HL-60 (cell line): ENCODE data around the gene TOR1AIP1.
"Not testable (repeated sequence)": the region's sequence is repeated elsewhere in the genome, so short reads cannot be mapped to it uniquely, and the experiment has no call there.

Experiments used
- DNase-seq, 2 experiments: peaks; one replicate each; pipeline ENCODE4 v3.0.0-alpha.2; 2010 to 2020; ENCODE audit warnings: low read depth in 1 of 2, low spot score in 1 of 2
- H3K27ac ChIP-seq: fragments of 250-450 bp; sonication (Bioruptor Pico); replicated peaks from 2 replicates; pipeline ENCODE4 v1.5.1; 2020; ENCODE audit warnings: mild to moderate bottlenecking, moderate library complexity
- H3K27me3 ChIP-seq: fragments of 250-450 bp; sonication (Bioruptor Pico); 2 replicates; pipeline ENCODE4 v1.5.1; 2021; ENCODE audit warnings: mild to moderate bottlenecking, moderate library complexity; ENCODE audit not compliant: insufficient read depth, poor library complexity, severe bottlenecking
- H3K4me3 ChIP-seq: replicated peaks from 2 replicates; pipeline ENCODE4 v1.5.1; 2011; ENCODE audit warnings: mild to moderate bottlenecking, control low read depth, low read length; ENCODE audit not compliant: insufficient read depth
- GABPA ChIP-seq: IDR thresholded peaks from 2 replicates; pipeline ENCODE4 v1.6.1; 2012; ENCODE audit warnings: low read depth
- POLR2AphosphoS5 ChIP-seq: IDR thresholded peaks from 2 replicates; pipeline ENCODE4 v1.6.1; 2012; ENCODE audit warnings: low read depth
- SPI1 ChIP-seq: IDR thresholded peaks from 2 replicates; pipeline ENCODE4 v1.6.1; 2012; ENCODE audit warnings: low read depth, mild to moderate bottlenecking, borderline replicate concordance
- TF ChIP-seq, protein P1 (sequence below): IDR thresholded peaks from 2 replicates; pipeline ENCODE4 v1.6.1; 2012; ENCODE audit warnings: low read depth; ENCODE audit not compliant: insufficient replicate concordance
- TF ChIP-seq, protein P2 (sequence below): IDR thresholded peaks from one replicate; pipeline ENCODE4 v1.5.1; 2011; ENCODE audit warnings: low read length, control low read depth, inconsistent platforms; ENCODE audit not compliant: insufficient read depth

The TOR1AIP1 gene

DNA sequence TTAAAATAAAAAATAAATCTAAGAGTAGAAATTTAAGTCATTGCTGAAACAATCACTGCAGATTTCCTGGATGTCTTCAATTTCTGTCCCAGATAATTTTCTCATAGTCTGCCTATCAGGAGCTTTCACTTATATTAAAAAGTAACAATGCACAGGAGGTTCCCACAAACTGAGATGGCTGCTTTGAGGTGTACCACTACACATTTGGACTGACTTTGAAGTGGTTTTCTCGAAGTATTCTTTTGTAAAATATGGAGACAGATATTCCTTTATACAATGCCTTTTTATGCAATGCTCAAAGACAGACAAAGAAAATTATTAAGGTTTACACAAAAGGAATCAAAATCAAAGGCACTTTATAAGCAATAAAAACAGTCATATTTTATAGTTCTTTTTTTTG, 29.0 kb upstream of the TOR1AIP1 start:
- H3K27me3 ChIP-seq: no peaks in the 10 kb centered on the region
- TF ChIP-seq SPI1: no peak
- TF ChIP-seq POLR2AphosphoS5: no peak
- TF ChIP-seq, protein P1, sequence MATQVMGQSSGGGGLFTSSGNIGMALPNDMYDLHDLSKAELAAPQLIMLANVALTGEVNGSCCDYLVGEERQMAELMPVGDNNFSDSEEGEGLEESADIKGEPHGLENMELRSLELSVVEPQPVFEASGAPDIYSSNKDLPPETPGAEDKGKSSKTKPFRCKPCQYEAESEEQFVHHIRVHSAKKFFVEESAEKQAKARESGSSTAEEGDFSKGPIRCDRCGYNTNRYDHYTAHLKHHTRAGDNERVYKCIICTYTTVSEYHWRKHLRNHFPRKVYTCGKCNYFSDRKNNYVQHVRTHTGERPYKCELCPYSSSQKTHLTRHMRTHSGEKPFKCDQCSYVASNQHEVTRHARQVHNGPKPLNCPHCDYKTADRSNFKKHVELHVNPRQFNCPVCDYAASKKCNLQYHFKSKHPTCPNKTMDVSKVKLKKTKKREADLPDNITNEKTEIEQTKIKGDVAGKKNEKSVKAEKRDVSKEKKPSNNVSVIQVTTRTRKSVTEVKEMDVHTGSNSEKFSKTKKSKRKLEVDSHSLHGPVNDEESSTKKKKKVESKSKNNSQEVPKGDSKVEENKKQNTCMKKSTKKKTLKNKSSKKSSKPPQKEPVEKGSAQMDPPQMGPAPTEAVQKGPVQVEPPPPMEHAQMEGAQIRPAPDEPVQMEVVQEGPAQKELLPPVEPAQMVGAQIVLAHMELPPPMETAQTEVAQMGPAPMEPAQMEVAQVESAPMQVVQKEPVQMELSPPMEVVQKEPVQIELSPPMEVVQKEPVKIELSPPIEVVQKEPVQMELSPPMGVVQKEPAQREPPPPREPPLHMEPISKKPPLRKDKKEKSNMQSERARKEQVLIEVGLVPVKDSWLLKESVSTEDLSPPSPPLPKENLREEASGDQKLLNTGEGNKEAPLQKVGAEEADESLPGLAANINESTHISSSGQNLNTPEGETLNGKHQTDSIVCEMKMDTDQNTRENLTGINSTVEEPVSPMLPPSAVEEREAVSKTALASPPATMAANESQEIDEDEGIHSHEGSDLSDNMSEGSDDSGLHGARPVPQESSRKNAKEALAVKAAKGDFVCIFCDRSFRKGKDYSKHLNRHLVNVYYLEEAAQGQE: no peak
- TF ChIP-seq GABPA: no peak
- TF ChIP-seq, protein P2, sequence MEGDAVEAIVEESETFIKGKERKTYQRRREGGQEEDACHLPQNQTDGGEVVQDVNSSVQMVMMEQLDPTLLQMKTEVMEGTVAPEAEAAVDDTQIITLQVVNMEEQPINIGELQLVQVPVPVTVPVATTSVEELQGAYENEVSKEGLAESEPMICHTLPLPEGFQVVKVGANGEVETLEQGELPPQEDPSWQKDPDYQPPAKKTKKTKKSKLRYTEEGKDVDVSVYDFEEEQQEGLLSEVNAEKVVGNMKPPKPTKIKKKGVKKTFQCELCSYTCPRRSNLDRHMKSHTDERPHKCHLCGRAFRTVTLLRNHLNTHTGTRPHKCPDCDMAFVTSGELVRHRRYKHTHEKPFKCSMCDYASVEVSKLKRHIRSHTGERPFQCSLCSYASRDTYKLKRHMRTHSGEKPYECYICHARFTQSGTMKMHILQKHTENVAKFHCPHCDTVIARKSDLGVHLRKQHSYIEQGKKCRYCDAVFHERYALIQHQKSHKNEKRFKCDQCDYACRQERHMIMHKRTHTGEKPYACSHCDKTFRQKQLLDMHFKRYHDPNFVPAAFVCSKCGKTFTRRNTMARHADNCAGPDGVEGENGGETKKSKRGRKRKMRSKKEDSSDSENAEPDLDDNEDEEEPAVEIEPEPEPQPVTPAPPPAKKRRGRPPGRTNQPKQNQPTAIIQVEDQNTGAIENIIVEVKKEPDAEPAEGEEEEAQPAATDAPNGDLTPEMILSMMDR: no peak
- H3K4me3 ChIP-seq: no peak overlapping the region
- no peak overlapping the region for H3K27ac ChIP-seq
- DNase-seq: no peak

DNA sequence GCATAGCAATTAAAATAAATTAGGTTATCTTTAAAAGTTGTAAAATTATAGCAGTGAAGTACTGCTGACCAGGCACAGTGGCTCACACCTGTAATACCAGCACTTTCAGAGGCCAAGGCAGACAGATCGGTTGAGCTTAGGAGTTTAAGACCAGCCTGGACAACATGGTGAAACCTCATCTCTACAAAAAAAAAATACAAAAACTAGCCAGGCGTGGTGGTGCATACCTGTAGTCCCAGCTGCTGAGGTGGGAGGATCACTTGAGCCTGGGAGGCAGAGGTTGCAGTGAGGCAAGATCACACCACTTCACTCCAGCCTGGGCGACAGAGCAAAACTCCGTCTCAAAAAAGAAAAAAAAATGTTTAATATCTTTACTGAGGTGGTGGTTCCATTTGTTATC, 26.3 kb upstream of the TOR1AIP1 start:
- not testable (repeated sequence) for H3K27ac ChIP-seq, H3K4me3 ChIP-seq, H3K27me3 ChIP-seq, DNase-seq

DNA sequence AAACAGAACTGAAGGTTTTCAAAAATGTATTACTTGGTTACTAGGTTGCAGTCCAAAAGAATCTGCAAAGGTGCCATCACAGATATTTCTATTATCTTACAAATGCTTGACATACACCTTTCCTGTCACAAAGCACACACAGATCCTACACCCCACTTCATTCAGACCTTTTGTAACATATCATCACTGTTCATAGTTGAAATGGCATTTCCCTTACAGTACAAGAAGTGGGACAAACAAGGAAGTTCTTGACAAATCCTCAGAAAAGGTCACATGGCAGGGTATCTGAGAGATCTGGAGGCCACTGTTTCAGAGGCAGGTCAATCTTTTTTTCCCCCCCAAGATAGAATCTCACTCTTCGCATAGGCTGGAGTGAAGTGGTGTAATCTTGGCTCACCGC, 25.8 kb upstream of the TOR1AIP1 start:
- DNase-seq: no peak
- Histone ChIP-seq H3K27ac (no peak overlapping the region), H3K4me3 (no peak overlapping the region), H3K27me3 (no peaks in the 10 kb centered on the region)
- TF ChIP-seq, protein P2: no peak
- no peak for TF ChIP-seq POLR2AphosphoS5
- no peak for TF ChIP-seq SPI1
- TF ChIP-seq, protein P1: no peak
- TF ChIP-seq GABPA: no peak

DNA sequence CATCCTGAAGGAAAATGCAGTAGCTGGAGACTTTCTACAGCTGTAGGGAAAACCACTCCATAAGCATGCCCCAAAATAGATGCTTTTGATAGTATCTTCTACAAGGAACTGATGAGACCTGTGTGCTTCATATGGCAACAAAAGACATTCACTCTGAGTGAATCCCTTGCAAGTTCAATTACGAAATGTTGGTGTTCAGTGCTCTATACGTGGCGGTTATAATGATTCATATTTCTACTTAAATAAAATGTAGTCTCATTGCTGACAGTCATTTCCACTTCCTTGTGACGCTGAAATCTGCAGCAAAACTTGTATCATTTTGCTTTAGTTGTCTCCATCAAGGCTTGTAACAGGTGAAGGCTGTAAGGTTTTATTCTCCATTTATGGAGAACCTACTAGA, 25.1 kb upstream of the TOR1AIP1 start:
- Histone ChIP-seq H3K27ac (no peak overlapping the region), H3K4me3 (no peak overlapping the region), H3K27me3 (no peaks in the 10 kb centered on the region)
- no peak for DNase-seq
- TF ChIP-seq, protein P1: no peak
